CD8-positive, alpha-beta memory T cell (primary cell): Measurements from ENCODE around the gene ADGRD2. TPM values are rescaled to one million over a fixed set of nuclear protein-coding genes. Genes with fewer than 3 reads are reported as not detected.

Experiments
- CTCF ChIA-PET: fragments of 350-600 bp; sonication (Branson Sonifier 250); formaldehyde crosslinking; loops from one replicate; lab custom pipeline; 2021; ENCODE audit warnings: antibody characterized with exemption; lab: Charles Lee
- POLR2A ChIA-PET: fragments of 350-600 bp; sonication (Branson Sonifier 250); formaldehyde crosslinking; loops from one replicate; lab custom pipeline; 2021; ENCODE audit warnings: antibody characterized with exemption; lab: Charles Lee
- DNase-seq, 5 donors: peaks; one replicate each; pipeline versions ENCODE4 v3.0.0 to v3.0.0-alpha.2; 2020 to 2022; ENCODE audit warnings: mixed read lengths in 1 of 5
- H3K27ac ChIP-seq: one replicate; pipeline ENCODE4 v1.7.0; 2013; ENCODE audit warnings: low read depth, mild to moderate bottlenecking, low read length, moderate library complexity
- H3K27me3 ChIP-seq: 2 replicates; pipeline ENCODE4 v1.7.0; 2013; ENCODE audit warnings: low read length, mild to moderate bottlenecking; ENCODE audit not compliant: insufficient read depth, poor library complexity, severe bottlenecking
- H3K36me3 ChIP-seq: 2 replicates; pipeline ENCODE4 v1.7.0; 2013; ENCODE audit warnings: mild to moderate bottlenecking, low read length, moderate library complexity; ENCODE audit not compliant: insufficient read depth
- H3K4me1 ChIP-seq: 2 replicates; pipeline ENCODE4 v1.7.0; 2013; ENCODE audit warnings: mild to moderate bottlenecking, low read length, moderate library complexity; ENCODE audit not compliant: insufficient read depth
- H3K4me3 ChIP-seq: 2 replicates; pipeline ENCODE4 v1.7.0; 2013; ENCODE audit warnings: mild to moderate bottlenecking, low read length
- H3K9me3 ChIP-seq: 2 replicates; pipeline ENCODE4 v1.7.0; 2013; ENCODE audit warnings: mild to moderate bottlenecking, low read length
- H3K27ac Mint-ChIP-seq, 8 donors: one replicate each; pipeline ENCODE4 v1.8.0; 2020 to 2021; ENCODE audit warnings: mixed read lengths in 8 of 8, mild to moderate bottlenecking in 6 of 8, inconsistent platforms in 3 of 8, moderate library complexity in 3 of 8
- H3K27me3 Mint-ChIP-seq, 2 donors: one replicate each; pipeline ENCODE4 v1.8.0; 2020 to 2021; ENCODE audit warnings: mixed read lengths in 2 of 2, mild to moderate bottlenecking in 1 of 2, moderate library complexity in 1 of 2
- H3K36me3 Mint-ChIP-seq, 3 donors: one replicate each; pipeline ENCODE4 v1.8.0; 2020 to 2021; ENCODE audit warnings: mixed read lengths in 3 of 3, inconsistent platforms in 1 of 3, mild to moderate bottlenecking in 1 of 3
- H3K4me1 Mint-ChIP-seq, 3 donors: one replicate each; pipeline ENCODE4 v1.8.0; 2020 to 2021; ENCODE audit warnings: mixed read lengths in 3 of 3, inconsistent platforms in 1 of 3, mild to moderate bottlenecking in 1 of 3
- H3K4me3 Mint-ChIP-seq, 7 donors: one replicate each; pipeline ENCODE4 v1.8.0; 2020 to 2021; ENCODE audit warnings: mixed read lengths in 7 of 7, mild to moderate bottlenecking in 6 of 7, moderate library complexity in 4 of 7, inconsistent platforms in 2 of 7
- H3K9me3 Mint-ChIP-seq, 5 donors: one replicate each; pipeline ENCODE4 v1.8.0; 2020 to 2022; ENCODE audit warnings: mixed read lengths in 5 of 5, mild to moderate bottlenecking in 3 of 5, moderate library complexity in 2 of 5, inconsistent platforms in 1 of 5
- polyA plus RNA-seq: library from polyadenylated mRNA; unstranded; fragments of 300-500 nt; fragmentation: Illumina TruSeq; gene quantifications from one replicate; pipeline ENCODE4 v1.2.3, GENCODE V29; 2021
- total RNA-seq, 2 experiments: library from RNA; stranded (reverse); gene quantifications; one replicate each; pipeline ENCODE4 v1.2.3, GENCODE V29; 2021

Gene ADGRD2
- total and polyA plus RNA-seq, 3 experiments from 2014 or later, result not detected

DNA sequence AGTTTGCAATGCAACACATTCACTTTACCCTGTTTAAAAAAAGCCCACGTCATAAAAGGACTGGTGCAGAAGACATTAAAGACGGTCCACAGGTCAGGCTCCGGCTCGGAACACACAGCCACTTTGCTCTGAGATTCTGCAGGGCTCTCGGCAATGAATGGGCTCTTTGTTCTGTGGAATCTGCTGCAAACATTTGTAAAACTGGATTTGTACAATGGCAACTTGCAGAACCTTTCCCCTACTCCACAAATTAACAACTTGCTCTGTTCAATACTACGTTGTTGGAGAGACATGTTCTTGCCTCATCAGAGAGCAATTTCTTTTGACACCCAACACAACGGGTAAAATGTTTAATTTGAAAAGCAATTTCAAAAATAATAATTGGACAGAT lies 70.0 kb downstream of the ADGRD2 start:
- H3K4me3 Mint-ChIP-seq, result no peak overlapping the region
- DNase-seq, result no peak
- no peaks in the 10 kb centered on the region for H3K4me1 Mint-ChIP-seq
- H3K36me3 ChIP-seq, result no peaks in the 10 kb centered on the region
- no peaks in the 10 kb centered on the region for H3K36me3 Mint-ChIP-seq
- H3K27ac Mint-ChIP-seq, result no peak overlapping the region
- POLR2A ChIA-PET, result no interaction called here
- no peaks in the 10 kb centered on the region for H3K9me3 Mint-ChIP-seq
- no peak overlapping the region for H3K4me3 ChIP-seq
- H3K27me3 ChIP-seq, result no peaks in the 10 kb centered on the region
- H3K27ac ChIP-seq, result no peak overlapping the region
- H3K4me1 ChIP-seq, result no peaks in the 10 kb centered on the region
- CTCF ChIA-PET, result no interaction called here
- H3K9me3 ChIP-seq, result no peaks in the 10 kb centered on the region
- peaks cover 7 to 18% of the 10 kb centered on the region in 2 donors for H3K27me3 Mint-ChIP-seq

DNA sequence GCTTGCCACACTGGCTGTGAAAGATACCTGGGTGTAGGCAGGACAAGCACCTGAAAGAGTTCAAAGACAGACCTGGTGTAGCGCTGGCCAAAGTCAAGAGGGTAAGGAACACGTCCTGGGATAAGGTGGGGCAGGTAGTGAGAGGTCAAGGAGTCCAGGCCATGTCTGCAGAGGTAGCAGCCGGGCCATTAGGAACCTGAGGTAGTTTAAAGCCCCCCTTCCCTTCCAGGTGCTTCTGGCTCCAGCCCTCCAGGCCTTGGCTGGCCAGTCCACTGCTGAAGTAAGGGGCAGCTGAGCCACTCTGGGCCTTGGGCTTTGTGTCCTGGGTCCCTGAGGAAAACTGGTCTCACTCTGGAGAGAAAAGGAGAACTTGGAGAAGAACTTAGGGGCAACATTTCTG lies 70.9 kb downstream of the ADGRD2 start:
- Histone ChIP-seq H3K27me3 (no peaks in the 10 kb centered on the region), H3K27ac (no peak overlapping the region), H3K9me3 (no peaks in the 10 kb centered on the region), H3K4me1 (no peaks in the 10 kb centered on the region), H3K36me3 (no peaks in the 10 kb centered on the region), H3K4me3 (no peak overlapping the region)
- POLR2A ChIA-PET, result no interaction called here
- no peaks in the 10 kb centered on the region for H3K4me1 Mint-ChIP-seq
- DNase-seq, result no peak
- H3K9me3 Mint-ChIP-seq, result no peaks in the 10 kb centered on the region
- CTCF ChIA-PET, result no interaction called here
- no peaks in the 10 kb centered on the region for H3K36me3 Mint-ChIP-seq
- H3K4me3 Mint-ChIP-seq, result no peak overlapping the region
- H3K27me3 Mint-ChIP-seq, result peaks cover 10 to 18% of the 10 kb centered on the region in 2 donors
- no peak overlapping the region for H3K27ac Mint-ChIP-seq

DNA sequence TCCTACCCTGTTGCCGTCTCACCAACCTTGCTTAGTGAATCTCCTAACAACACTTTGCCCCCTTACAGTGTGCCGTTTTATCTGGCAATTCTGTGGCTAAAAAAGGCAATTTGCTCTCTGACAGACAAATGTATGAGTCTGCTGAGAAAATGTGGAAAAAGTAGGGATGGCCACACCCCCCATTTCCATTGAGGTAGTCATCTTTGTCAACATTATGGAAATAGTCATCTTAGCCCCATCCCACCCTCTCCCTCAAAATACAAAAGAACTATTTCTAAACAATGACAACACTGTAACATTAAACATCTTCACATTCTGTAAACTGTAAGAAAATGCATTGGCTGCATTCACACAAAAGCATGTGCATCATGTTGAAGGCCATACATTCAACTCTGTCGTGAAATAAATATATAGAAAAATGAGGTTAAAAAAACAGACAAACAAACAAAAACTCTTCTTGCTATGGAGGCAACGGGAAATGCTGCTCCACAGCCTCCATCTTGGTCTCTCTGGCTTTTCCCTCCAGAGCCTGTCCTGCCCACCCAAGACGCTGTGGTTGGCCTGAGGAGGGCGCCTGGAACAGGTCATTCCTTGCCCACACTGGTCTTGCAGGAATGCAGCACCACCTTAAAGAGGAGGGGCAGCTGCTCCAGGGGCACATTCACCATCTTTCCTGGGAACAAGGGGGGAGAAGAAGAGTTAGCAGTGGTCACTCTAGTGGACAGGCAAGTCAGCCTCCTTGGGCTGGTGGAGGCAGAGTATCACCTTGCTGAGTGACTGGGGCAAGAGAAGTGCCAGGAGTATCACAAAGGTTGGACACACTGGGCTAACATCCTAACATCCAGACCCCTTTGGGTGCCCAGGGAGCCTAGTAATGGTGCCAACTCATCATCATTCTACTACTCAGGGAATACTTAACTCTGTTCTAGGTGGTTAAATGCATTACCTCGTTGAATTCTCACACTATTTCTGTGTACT lies 72.2 kb downstream of the ADGRD2 start:
- Histone ChIP-seq H3K9me3 (no peaks in the 10 kb centered on the region), H3K27ac (no peak overlapping the region), H3K4me1 (no peaks in the 10 kb centered on the region), H3K4me3 (no peak overlapping the region), H3K36me3 (no peaks in the 10 kb centered on the region), H3K27me3 (no peaks in the 10 kb centered on the region)
- Mint-ChIP-seq H3K27ac (no peak overlapping the region), H3K36me3 (no peaks in the 10 kb centered on the region), H3K4me1 (no peaks in the 10 kb centered on the region), H3K4me3 (no peak overlapping the region), H3K9me3 (no peaks in the 10 kb centered on the region), H3K27me3 (peaks cover 9 to 13% of the 10 kb centered on the region in 2 donors)
- no peak for DNase-seq
- ChIA-PET CTCF (no interaction called here), POLR2A (no interaction called here)

DNA sequence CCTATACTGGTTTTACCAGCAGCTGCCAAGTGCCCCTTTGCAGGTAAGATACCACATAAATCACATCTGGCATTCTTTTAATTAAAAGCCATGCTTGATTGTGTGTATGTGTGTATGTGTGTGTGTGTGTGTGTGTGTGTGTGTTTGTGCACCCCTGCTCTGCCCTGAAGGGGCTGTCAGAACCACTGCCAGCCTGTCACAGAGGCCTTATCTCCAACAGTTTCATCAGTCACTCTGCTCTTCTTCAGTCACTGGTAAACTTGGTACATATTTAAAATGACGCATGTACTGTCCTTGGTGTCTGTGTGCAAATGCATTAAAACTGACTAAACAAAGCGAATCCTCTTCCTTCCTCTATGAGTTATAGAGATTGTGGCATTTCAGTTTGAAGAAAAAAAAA lies 75.9 kb downstream of the ADGRD2 start:
- H3K4me3 Mint-ChIP-seq, result no peak overlapping the region
- no peaks in the 10 kb centered on the region for H3K36me3 Mint-ChIP-seq
- no peak overlapping the region for H3K27ac ChIP-seq
- no peaks in the 10 kb centered on the region for H3K4me1 Mint-ChIP-seq
- no peaks in the 10 kb centered on the region for H3K4me1 ChIP-seq
- H3K4me3 ChIP-seq, result no peak overlapping the region
- ChIA-PET CTCF (no interaction called here), POLR2A (no interaction called here)
- no peaks in the 10 kb centered on the region for H3K36me3 ChIP-seq
- no peaks in the 10 kb centered on the region for H3K27me3 ChIP-seq
- no peak overlapping the region for H3K27ac Mint-ChIP-seq
- H3K9me3 Mint-ChIP-seq, result no peaks in the 10 kb centered on the region
- no peaks in the 10 kb centered on the region for H3K9me3 ChIP-seq
- peaks cover 7 to 9% of the 10 kb centered on the region in 2 donors for H3K27me3 Mint-ChIP-seq
- DNase-seq, result no peak

DNA sequence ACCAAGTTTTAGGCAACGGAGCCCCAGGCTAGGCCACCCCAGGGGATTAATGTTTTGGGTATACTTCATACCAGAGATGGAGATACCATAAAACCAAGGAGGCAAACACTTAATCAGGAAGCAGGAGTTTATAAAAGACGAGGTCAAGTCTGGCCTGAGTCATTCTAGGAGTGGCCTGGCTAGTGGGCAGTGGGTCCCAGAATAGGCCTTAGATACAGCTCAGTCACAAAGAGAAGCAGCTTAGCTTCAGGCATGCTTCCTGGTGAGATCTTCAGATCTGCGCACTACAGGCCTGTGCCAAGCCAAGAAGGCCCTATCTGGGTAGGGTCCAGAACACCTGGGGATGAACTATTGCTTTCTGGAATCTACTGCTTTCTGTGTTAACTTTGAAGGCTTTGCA lies 77.5 kb downstream of the ADGRD2 start:
- H3K4me3 ChIP-seq, result no peak overlapping the region
- no peaks in the 10 kb centered on the region for H3K36me3 ChIP-seq
- no peaks in the 10 kb centered on the region for H3K4me1 ChIP-seq
- ChIA-PET CTCF (interaction anchor here (1.2 kb wide), 1 partner anchor 8 kb away, joined by 5 read pairs; no protein-coding TSS in a partner anchor), POLR2A (no interaction called here)
- DNase-seq, result no peak
- H3K36me3 Mint-ChIP-seq, result no peaks in the 10 kb centered on the region
- no peaks in the 10 kb centered on the region for H3K27me3 ChIP-seq
- H3K27me3 Mint-ChIP-seq, result peaks cover 0 to 7% of the 10 kb centered on the region in 2 donors
- no peaks in the 10 kb centered on the region for H3K9me3 ChIP-seq
- no peak overlapping the region for H3K27ac Mint-ChIP-seq
- no peak overlapping the region for H3K4me3 Mint-ChIP-seq
- H3K9me3 Mint-ChIP-seq, result no peaks in the 10 kb centered on the region
- H3K27ac ChIP-seq, result no peak overlapping the region
- no peaks in the 10 kb centered on the region for H3K4me1 Mint-ChIP-seq

Other genes starting within 250 kb of the ADGRD2 start
- gene NEK6, start 192.5 kb upstream of the ADGRD2 start, total RNA-seq, result 10 to 100 TPM; 63.0 to 66.0 TPM
- 9.5 TPM for gene NEK6, start 192.5 kb upstream of the ADGRD2 start, polyA plus RNA-seq
- gene PSMB7, start 35.0 kb upstream of the ADGRD2 start, total RNA-seq, result 100 to 1,000 TPM; 215 TPM
- gene PSMB7, start 35.0 kb upstream of the ADGRD2 start, polyA plus RNA-seq, result 161 TPM
- not detected for gene NR5A1, start 56.9 kb downstream of the ADGRD2 start, total RNA-seq
- not detected for gene NR5A1, start 56.9 kb downstream of the ADGRD2 start, polyA plus RNA-seq